DOHH2 (cell line): Measurements from ENCODE around the gene MDM4.

Experiments used
- EZH2phosphoT487 ChIP-seq: fragments of 200-600 bp; sonication (generic); IDR thresholded peaks from 2 replicates; pipeline ENCODE4 v1.6.1; 2017; ENCODE audit warnings: borderline replicate concordance, mild to moderate bottlenecking, antibody characterized with exemption, low read length, moderate library complexity, mixed read lengths
- TF ChIP-seq, protein P1 (sequence below): fragments of 200-600 bp; sonication (generic); IDR thresholded peaks from one replicate; pipeline ENCODE4 v1.5.1; 2014; ENCODE audit warnings: antibody characterized with exemption, mild to moderate bottlenecking, low read depth, low read length; ENCODE audit not compliant: poor library complexity, severe bottlenecking

GRCh38 chr1:204478921-204479320 lies 37.3 kb upstream of the MDM4 start:
- TF ChIP-seq, protein P1, sequence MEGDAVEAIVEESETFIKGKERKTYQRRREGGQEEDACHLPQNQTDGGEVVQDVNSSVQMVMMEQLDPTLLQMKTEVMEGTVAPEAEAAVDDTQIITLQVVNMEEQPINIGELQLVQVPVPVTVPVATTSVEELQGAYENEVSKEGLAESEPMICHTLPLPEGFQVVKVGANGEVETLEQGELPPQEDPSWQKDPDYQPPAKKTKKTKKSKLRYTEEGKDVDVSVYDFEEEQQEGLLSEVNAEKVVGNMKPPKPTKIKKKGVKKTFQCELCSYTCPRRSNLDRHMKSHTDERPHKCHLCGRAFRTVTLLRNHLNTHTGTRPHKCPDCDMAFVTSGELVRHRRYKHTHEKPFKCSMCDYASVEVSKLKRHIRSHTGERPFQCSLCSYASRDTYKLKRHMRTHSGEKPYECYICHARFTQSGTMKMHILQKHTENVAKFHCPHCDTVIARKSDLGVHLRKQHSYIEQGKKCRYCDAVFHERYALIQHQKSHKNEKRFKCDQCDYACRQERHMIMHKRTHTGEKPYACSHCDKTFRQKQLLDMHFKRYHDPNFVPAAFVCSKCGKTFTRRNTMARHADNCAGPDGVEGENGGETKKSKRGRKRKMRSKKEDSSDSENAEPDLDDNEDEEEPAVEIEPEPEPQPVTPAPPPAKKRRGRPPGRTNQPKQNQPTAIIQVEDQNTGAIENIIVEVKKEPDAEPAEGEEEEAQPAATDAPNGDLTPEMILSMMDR, result no peak
- no peak for TF ChIP-seq EZH2phosphoT487
